GM19035 (cell line): ENCODE results near the gene DNAH17.
"Not testable (repeated sequence)": the region's sequence is repeated elsewhere in the genome, so short reads cannot be mapped to it uniquely, and the experiment has no call there.

Experiments used
- ATAC-seq: cut with Tn5 transposase; IDR thresholded peaks from one replicate; pipeline ENCODE4 v1.9.1; 2021; ENCODE audit not compliant: unreplicated experiment

The DNAH17 gene

DNA sequence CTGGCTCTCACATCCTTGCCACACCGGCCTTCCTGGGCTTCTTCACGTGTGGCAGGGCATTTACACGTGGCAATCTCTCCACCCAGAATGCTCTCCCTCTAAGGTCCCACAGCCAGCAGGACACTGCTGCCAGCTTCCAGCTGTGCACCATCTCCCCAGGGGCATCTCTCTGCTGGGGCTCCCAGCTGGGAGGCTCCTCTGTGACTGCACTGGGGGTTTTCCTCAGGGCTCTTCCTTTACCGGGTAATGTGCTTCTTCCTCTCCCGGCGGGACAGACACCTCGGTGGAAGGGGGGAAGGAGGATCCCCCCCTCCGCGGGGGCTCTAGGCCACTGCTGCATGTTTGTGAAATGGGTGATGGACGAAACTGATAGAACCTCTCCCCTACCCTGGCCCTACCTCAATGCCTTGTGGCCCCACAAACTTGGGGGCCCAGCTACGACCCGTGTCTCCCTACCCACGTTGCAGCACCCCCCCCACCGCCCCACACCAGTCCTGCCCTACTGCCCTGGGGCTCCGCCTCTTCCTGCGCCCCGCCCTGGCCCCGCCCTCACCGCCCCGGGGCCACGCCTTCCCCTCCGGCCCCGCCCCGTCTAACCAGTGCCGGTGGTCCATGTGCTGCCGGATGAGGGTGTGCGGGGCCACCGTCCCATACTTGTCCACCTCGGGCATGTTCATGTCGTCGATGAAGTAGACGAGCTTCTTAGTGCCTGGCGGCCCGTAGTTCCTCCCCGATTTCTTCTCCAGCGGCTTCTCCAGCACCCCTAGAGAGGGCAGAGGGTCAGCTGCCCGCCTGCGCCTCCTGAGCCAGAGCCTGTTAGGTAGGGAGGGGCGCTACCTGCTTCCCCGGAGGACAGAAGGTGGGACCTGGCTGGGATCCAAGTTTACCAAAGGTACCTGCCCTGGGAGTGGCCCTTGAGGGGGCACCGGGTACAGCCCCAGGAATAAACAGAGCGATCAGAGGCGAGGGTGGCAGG lies 92.6 kb downstream of the DNAH17 start:
- ATAC-seq, result no peak

GRCh38 chr17:78479369-78479768 lies 97.8 kb downstream of the DNAH17 start:
- ATAC-seq, result no peak

DNA sequence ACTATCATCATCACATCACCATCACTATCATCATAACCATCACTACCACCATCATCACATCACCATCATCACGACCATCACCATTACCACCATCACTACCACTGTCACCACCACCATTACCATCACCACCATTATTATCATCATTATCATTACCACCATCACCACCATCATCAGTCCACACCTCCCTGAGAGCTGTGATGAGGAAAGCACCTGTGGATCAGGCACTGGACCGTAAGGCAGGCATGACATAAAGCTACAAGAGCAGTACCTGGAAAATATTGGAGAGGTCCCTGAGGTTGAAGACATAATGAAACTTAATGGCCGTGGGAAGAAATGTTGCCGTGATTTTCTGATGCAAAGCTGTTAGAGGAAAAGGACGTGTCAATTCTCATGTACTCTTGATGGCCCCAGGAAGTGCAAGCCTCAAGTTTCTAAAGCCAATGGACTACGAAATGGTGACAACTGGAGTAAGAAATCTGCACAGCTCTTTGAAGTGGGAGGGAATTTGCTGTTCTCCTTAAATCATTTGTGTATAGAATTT lies 98.4 kb downstream of the DNAH17 start:
- ATAC-seq, result no peak

- no peak for ATAC-seq
Measured at GRCh38 chr17:78477913-78478756, 99.1 kb downstream of the DNAH17 start.

DNA sequence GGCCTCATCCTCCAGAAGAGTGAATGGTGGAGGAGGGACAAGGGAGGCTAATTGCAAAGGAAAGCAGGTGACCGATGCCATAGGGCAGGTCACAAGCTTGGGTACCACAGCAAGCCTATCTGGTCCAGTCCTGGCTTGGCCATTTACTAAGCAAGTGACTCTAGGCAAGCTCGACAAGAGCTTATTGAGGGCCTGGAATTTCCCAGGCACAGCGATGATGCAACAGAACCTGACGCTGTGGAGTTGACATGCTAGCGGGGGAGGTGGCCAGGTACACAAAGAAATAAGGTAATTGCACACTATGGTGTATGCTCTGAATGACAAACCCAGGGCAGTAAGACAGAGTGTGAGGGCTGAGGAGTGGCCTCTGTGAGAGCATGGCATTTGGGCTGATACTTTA lies 100.2 kb downstream of the DNAH17 start:
- no peak for ATAC-seq

- ATAC-seq, result no peak
Measured at GRCh38 chr17:78476149-78476548, 101.0 kb downstream of the DNAH17 start.

DNA sequence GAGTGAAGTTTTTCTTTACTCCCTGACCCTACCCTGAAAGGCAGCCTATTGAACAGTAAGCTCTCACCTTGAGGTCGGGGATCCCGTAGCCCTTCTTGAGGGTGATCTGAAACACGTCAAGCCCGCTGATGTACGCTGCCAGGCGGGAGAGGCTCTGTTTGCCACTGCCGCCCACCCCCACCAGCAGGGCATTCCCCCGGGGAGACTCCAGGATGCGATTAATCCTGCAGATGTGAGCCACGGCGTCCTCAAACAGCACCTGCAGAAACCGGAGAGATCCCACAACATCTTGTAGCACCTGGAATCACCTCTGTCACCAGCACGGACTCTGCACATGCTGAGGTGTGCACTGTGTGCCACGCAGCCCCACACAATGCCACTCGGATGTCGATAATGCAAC lies 102.0 kb downstream of the DNAH17 start:
- ATAC-seq, result no peak

DNA sequence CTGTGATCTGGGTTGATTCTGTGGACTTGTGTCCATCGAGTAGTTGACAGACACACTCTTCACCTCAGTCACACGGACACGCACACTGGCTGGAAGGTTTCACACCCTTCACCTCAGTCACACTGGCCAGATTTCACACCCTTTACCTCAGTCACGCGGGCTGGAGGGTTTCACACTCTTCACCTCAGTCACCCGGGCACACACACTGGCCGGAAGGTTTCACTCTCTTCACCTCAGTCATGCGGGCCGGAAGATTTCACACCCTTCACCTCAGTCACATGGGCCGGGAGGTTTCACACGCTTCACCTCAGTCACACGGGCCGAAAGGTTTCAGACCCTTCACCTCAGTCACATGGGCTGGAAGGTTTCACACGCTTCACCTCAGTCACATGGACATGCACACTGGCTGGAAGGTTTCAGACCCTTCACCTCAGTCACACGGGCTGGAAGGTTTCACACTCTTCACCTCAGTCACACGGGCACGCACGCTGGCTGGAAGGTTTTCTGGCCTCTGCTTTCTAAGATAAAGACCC lies 102.5 kb downstream of the DNAH17 start:
- peak; percentile 62 for ATAC-seq

DNA sequence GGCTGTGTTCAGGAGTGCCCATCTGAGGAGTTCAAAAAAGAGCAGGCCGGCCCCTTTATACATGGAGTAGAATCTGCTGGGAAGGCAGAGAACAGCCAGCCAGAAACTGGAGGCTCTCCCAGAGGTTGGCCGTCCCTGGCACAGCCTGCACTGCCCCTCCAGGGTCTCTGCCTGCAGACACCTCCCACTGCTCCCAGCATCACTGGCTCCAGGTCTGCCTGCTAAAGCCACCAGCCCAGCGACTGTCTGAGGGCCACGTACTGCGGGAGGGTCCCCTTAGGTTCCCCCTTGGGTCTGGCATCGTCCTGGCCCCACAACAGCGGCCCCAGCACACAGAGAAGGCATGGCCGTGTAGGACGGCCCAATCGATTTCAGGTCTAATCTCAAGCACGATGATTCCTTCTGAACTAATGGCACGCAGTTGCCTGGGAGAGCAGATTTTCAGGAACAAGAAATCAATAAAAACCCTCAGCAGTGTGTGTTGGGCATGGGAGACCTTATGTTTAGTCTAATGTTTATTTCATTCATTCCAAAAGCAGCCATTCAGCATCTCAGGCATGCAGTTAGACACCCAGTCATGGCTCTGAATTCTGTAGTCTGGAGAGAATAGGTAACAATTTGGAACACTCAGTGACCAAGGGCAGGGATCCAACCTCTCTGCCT lies 103.1 kb downstream of the DNAH17 start:
- no peak for ATAC-seq

GRCh38 chr17:78472035-78472905 lies 104.9 kb downstream of the DNAH17 start:
- ATAC-seq, result no peak

GRCh38 chr17:78471635-78472034 lies 105.6 kb downstream of the DNAH17 start:
- no peak for ATAC-seq

- ATAC-seq, result no peak
Measured at GRCh38 chr17:78469443-78469842, 107.8 kb downstream of the DNAH17 start.

- ATAC-seq, result no peak
Measured at GRCh38 chr17:78468366-78468765, 108.8 kb downstream of the DNAH17 start.

DNA sequence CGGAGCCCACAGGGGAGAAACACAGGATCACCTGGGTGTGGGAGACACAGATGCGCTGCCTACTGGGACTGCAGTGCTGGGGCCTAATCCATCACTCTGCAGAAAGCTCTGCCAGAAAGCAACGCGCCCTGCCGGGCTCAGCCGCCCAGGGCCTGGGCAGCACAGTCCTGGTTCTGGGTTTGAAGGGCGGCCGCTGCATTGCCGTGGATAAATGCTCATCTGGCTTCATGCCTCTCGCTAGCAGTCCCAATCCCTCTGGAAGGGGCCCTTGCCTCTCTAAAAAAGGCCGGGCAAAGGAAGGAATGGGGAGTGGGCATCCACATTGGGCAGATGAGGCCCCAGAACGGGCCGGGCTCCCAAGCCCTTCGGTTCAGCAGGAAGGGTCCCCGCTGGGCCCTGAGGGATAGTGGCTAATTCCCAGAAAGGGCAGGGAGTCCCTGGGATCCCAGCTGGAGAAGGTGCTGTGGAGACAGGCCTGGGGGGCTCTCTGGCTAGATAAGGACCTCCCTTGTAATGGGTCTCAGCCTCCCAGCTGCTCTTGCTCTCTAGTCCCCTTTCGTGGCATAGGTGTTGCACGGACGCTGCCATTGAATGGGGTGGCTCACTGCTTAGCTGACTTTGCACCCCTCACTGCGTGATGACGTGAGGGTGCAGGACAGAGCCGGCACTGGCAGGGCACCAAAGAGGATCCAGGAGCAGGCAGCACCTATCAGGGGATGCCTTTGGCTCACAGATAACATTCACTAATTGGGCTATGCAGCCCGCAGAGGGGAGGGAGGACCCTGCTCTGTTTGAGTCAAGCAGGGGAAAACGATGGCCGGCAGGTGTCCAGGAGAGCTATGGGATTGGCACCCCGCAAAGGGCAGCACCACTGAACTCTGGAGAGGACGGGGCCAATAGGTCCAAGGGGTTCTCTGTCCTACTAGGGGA lies 110.1 kb downstream of the DNAH17 start:
- ATAC-seq, result no peak

- ATAC-seq, result not testable (repeated sequence)
Measured at GRCh38 chr17:78466109-78466785, 110.9 kb downstream of the DNAH17 start.

- no peak for ATAC-seq
Measured at GRCh38 chr17:78462148-78462547, 115.0 kb downstream of the DNAH17 start.

DNA sequence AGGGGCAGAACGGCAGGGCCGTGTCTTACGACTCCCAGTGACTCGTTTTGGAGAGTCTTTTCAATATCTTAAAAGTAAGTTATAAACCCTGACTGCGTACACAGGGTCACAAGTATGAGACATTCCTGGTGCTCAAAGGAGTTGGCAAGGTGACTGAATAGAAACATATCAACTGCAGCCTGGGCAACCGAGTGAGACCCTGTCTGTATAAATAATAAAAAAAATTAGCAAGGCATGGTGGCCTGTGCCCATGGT lies 115.5 kb downstream of the DNAH17 start:
- ATAC-seq, result no peak
